Uterus (tissue), 2 donors: Measurements from ENCODE around the gene S100A14.

Experiments used
- POLR2A ChIP-seq, 2 donors: fragments of 450-650 bp; IDR thresholded peaks; one replicate each; pipeline ENCODE4 v1.6.1; 2016; ENCODE audit warnings: antibody characterized with exemption in 2 of 2, mild to moderate bottlenecking in 1 of 2, moderate library complexity in 1 of 2
- TF ChIP-seq, protein P1 (sequence below), 4 experiments: fragments of 200-600 bp in 2 of 4; fragments of 450-650 bp in 2 of 4; sonication (generic) in 2 of 4; IDR thresholded peaks; one replicate each; pipeline ENCODE4 v1.5.1; 2016 to 2019; ENCODE audit warnings: antibody characterized with exemption in 4 of 4, mild to moderate bottlenecking in 2 of 4, moderate library complexity in 1 of 4

GRCh38 chr1:153588482-153588881 lies 27.6 kb downstream of the S100A14 start:
- TF ChIP-seq, protein P1, sequence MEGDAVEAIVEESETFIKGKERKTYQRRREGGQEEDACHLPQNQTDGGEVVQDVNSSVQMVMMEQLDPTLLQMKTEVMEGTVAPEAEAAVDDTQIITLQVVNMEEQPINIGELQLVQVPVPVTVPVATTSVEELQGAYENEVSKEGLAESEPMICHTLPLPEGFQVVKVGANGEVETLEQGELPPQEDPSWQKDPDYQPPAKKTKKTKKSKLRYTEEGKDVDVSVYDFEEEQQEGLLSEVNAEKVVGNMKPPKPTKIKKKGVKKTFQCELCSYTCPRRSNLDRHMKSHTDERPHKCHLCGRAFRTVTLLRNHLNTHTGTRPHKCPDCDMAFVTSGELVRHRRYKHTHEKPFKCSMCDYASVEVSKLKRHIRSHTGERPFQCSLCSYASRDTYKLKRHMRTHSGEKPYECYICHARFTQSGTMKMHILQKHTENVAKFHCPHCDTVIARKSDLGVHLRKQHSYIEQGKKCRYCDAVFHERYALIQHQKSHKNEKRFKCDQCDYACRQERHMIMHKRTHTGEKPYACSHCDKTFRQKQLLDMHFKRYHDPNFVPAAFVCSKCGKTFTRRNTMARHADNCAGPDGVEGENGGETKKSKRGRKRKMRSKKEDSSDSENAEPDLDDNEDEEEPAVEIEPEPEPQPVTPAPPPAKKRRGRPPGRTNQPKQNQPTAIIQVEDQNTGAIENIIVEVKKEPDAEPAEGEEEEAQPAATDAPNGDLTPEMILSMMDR (IDR thresholded peaks at IDR 0.05): no peak
- no peak for TF ChIP-seq POLR2A (IDR thresholded peaks at IDR 0.05)
